Measurements from ENCODE around the gene PDGFRA.

GRCh38 chr4:54274264-54274663 is 45.2 kb downstream of the PDGFRA start:
- TF ChIP-seq CTCF (IDR thresholded peaks at IDR 0.05) = no peak
- TF ChIP-seq POLR2A (IDR thresholded peaks at IDR 0.05; ENCODE audit: low read depth) = no peak
